HepG2 (cell line): ENCODE measurements around the gene GPC2. TPM values are rescaled to one million over a fixed set of nuclear protein-coding genes. Genes with fewer than 3 reads are reported as not detected.

ENCODE experiments used
- ATAC-seq: fragments of 200-7000 bp; cut with Tn5 transposase; 3 replicates; pipeline ENCODE4 v1.9.1; 2020; ENCODE audit warnings: mild to moderate bottlenecking, moderate library complexity
- BruUV-seq: library from RNA; stranded (reverse); fragments of 400-500 nt; replicated peaks from 2 replicates; lab custom pipeline; 2021; lab: Mats Ljungman, UMichigan
- CTCF ChIA-PET: fragments of 300-600 bp; formaldehyde crosslinking; extraction: SDS; loops from one replicate; lab custom pipeline; 2021; ENCODE audit warnings: low total read pairs, inconsistent platforms, low intra/inter-chr PET ratio; lab: Yijun Ruan, JAX
- POLR2A ChIA-PET: fragments of 350-600 bp; sonication (Branson Sonifier 250); formaldehyde crosslinking; loops from one replicate; lab custom pipeline; 2020; ENCODE audit warnings: antibody characterized with exemption, inconsistent platforms; lab: Yijun Ruan, JAX
- DNase-seq: peaks from one replicate; pipeline ENCODE4 v3.0.0-alpha.2; 2015; ENCODE audit warnings: low spot score
- FAIRE-seq: peaks from 3 replicates; lab custom pipeline; 2011; peaks lifted over from hg19 to GRCh38; lab: Jason Lieb, UNC
- H2AFZ ChIP-seq: one replicate; pipeline ENCODE4 v1.6.1; 2011; ENCODE audit warnings: low read length, inconsistent platforms
- H3K27ac ChIP-seq: fragments of 300-600 bp; 3 replicates; pipeline ENCODE4 v1.8.0; 2011; ENCODE audit warnings: mixed run types, mild to moderate bottlenecking, mixed read lengths, low read length, inconsistent platforms; ENCODE audit not compliant: insufficient read depth; ENCODE audit errors: extremely low read length
- H3K27me3 ChIP-seq, 2 experiments: fragments of 200-600 bp in 1 of 2; 2 replicates in 1 of 2; 3 replicates in 1 of 2; pipeline versions ENCODE4 v1.6.0 to v1.8.0; 2011; ENCODE audit warnings: low read length in 2 of 2, mild to moderate bottlenecking in 2 of 2, moderate library complexity in 2 of 2, inconsistent platforms in 1 of 2; ENCODE audit not compliant: insufficient read depth in 2 of 2, control insufficient read depth in 1 of 2
- H3K36me3 ChIP-seq, 2 experiments: fragments of 200-600 bp in 1 of 2; replicated peaks in 1 of 2; 2 replicates in 1 of 2; 3 replicates in 1 of 2; pipeline versions ENCODE4 v1.5.1 to v1.8.0; 2011; ENCODE audit warnings: low read length in 2 of 2, inconsistent platforms in 1 of 2; ENCODE audit not compliant: insufficient read depth in 2 of 2, control insufficient read depth in 1 of 2
- H3K4me1 ChIP-seq: 2 replicates; pipeline ENCODE4 v1.5.1; 2012; ENCODE audit warnings: low read length, inconsistent platforms; ENCODE audit not compliant: insufficient read depth
- H3K4me2 ChIP-seq: 2 replicates; pipeline ENCODE4 v1.6.0; 2011; ENCODE audit warnings: low read depth, low read length, inconsistent platforms
- H3K4me3 ChIP-seq, 3 experiments: fragments of 200-600 bp in 1 of 3; sonication (generic), shearing (Covaris generic) in 1 of 3; replicated peaks in 1 of 3; 2 replicates each; pipeline ENCODE4 v1.5.1; 2011 to 2016; ENCODE audit warnings: low read length in 3 of 3, inconsistent platforms in 2 of 3, low read depth in 2 of 3, mild to moderate bottlenecking in 2 of 3, control low read depth in 1 of 3, mixed read lengths in 1 of 3; ENCODE audit not compliant: insufficient read depth in 1 of 3
- H3K79me2 ChIP-seq: one replicate; pipeline ENCODE4 v1.6.1; 2011; ENCODE audit warnings: low read length, inconsistent platforms; ENCODE audit not compliant: insufficient read depth
- H3K9ac ChIP-seq: 2 replicates; pipeline ENCODE4 v1.6.0; 2011; ENCODE audit warnings: mild to moderate bottlenecking, low read depth, low read length, inconsistent platforms; ENCODE audit not compliant: insufficient read depth
- H3K9me3 ChIP-seq: 2 replicates; pipeline ENCODE4 v1.5.1; 2012; ENCODE audit warnings: mild to moderate bottlenecking, low read length
- H4K20me1 ChIP-seq: 2 replicates; pipeline ENCODE4 v1.6.0; 2011; ENCODE audit warnings: inconsistent platforms, mild to moderate bottlenecking, low read length, moderate library complexity; ENCODE audit not compliant: insufficient read depth
- CREB1 ChIP-seq, 2 experiments: fragments of 450-650 bp in 1 of 2; IDR thresholded peaks; 2 replicates each; pipeline ENCODE4 v1.6.1; 2016 to 2017; ENCODE audit warnings: control low read depth in 1 of 2, mild to moderate bottlenecking in 1 of 2, missing compliant biosample characterization in 1 of 2, missing genetic modification characterization in 1 of 2
- FOXP4 ChIP-seq: sonication (generic); formaldehyde crosslinking; IDR thresholded peaks from 2 replicates; pipeline ENCODE4 v1.4.0; 2020; ENCODE audit warnings: missing genetic modification reagents
- HDAC1 ChIP-seq: sonication (generic); formaldehyde crosslinking; IDR thresholded peaks from 2 replicates; pipeline ENCODE4 v1.5.1; 2020; ENCODE audit warnings: mild to moderate bottlenecking, missing genetic modification reagents
- HNF4A ChIP-seq: sonication (generic); formaldehyde crosslinking; IDR thresholded peaks from 2 replicates; pipeline ENCODE4 v1.4.0; 2020; ENCODE audit warnings: missing genetic modification reagents
- MTERF4 ChIP-seq: sonication (generic); formaldehyde crosslinking; IDR thresholded peaks from 2 replicates; pipeline ENCODE4 v1.8.0; 2023; ENCODE audit warnings: mild to moderate bottlenecking, missing genetic modification reagents
- PAXIP1 ChIP-seq: sonication (generic); formaldehyde crosslinking; conservative IDR thresholded peaks from 2 replicates; pipeline ENCODE4 v1.4.0; 2020; ENCODE audit warnings: mild to moderate bottlenecking, missing genetic modification reagents, moderate library complexity
- SALL1 ChIP-seq: sonication (generic); formaldehyde crosslinking; IDR thresholded peaks from 2 replicates; pipeline ENCODE4 v1.8.0; 2022; ENCODE audit warnings: mild to moderate bottlenecking, missing genetic modification reagents
- ZMYM4 ChIP-seq: sonication (generic); formaldehyde crosslinking; IDR thresholded peaks from 2 replicates; pipeline ENCODE4 v1.8.1; 2023; ENCODE audit warnings: mild to moderate bottlenecking, missing genetic modification reagents
- WGBS: methylation state at CpG from one replicate; pipeline ENCODE4 v1.1.6; 2017; ENCODE audit warnings: low lambda C conversion rate; 5-methylcytosine and 5-hydroxymethylcytosine counted together
- in situ Hi-C: cut with HindIII; loops from 2 replicates; pipeline ENCODE4 v1.10.0; 2017; ENCODE audit warnings: low pct_unique_long_range_greater_than_20kb; ENCODE audit not compliant: extremely low pct_ligation_motif_present
- intact Hi-C: fragments of 100-400 bp; cut with micrococcal nuclease; formaldehyde crosslinking; loops from one replicate; pipeline ENCODE4 v1.10.0; 2022; ENCODE audit not compliant: unreplicated experiment
- polyA plus RNA-seq, 8 experiments: library from polyadenylated mRNA; depleted of rRNA in 3 of 8; stranded (reverse) in 7 of 8; unstranded in 1 of 8; fragments of >200 nt; fragmentation: Illumina TruSeq in 4 of 8; extraction: Trizol in 4 of 8; gene quantifications; 2 replicates each; pipeline versions ENCODE4 v1.2.1 to v1.2.3, GENCODE V29; 2011 to 2016; ENCODE audit warnings: low read depth in 4 of 8, missing spikeins in 1 of 8, mixed read lengths in 1 of 8; ENCODE audit not compliant: insufficient read depth in 1 of 8
- total RNA-seq, 5 experiments: library from RNA; depleted of rRNA; stranded (reverse); fragments of >200 nt; fragmentation: Illumina TruSeq; extraction: Trizol; gene quantifications; 2 replicates each; pipeline ENCODE4 v1.2.3, GENCODE V29; 2016; ENCODE audit warnings: low read depth in 1 of 5

GPC2 gene
- total and polyA plus RNA-seq, 2 of the 13 experiments (the other 11 are each of a cell fraction or from before 2014, with no cell fraction given): 0.64 to 0.78 TPM

GRCh38 chr7:100212631-100213286, 35.6 kb upstream of the GPC2 start:
- H2AFZ ChIP-seq: no peak overlapping the region
- in situ Hi-C loops (loop anchor here (5.0 kb wide), 1 partner anchor 80 kb away; no protein-coding TSS in a partner anchor), intact Hi-C loops (no loop called here)
- H3K9ac ChIP-seq: no peak overlapping the region
- ATAC-seq (no peak; the same call in 2 of the 3 replicates), DNase-seq (no peak), FAIRE-seq (no peak)
- H3K27ac ChIP-seq: no peak overlapping the region
- H3K4me2 ChIP-seq: no peak overlapping the region
- peaks cover 33% of the 10 kb centered on the region for H3K4me1 ChIP-seq
- H3K27me3 ChIP-seq: no peaks in the 10 kb centered on the region
- no peaks in the 10 kb centered on the region for H3K9me3 ChIP-seq
- no peaks in the 10 kb centered on the region for H3K79me2 ChIP-seq
- no peaks in the 10 kb centered on the region for H3K36me3 ChIP-seq
- WGBS: 15% methylated on average over 5 of the region's 5 CpGs
- H3K4me3 ChIP-seq: no peak overlapping the region
- ChIA-PET POLR2A (no interaction called here), CTCF (no interaction called here)
- BruUV-seq: no TSS peak
- TF ChIP-seq FOXP4 (CRISPR knock-in tag) (no peak), ZMYM4 (CRISPR knock-in tag) (0 out of 2 replicates have a peak, but pooled peaks have one; percentile 19), PAXIP1 (CRISPR knock-in tag) (0 out of 2 replicates have a peak, but pooled peaks have one; percentile 27), SALL1 (0 out of 2 replicates have a peak, but pooled peaks have one; percentile 12), MTERF4 (CRISPR knock-in tag) (no peak), CREB1 (IDR thresholded peaks at IDR 0.05) (no peak), CREB1 (CRISPR knock-in tag; IDR thresholded peaks at IDR 0.05) (peak; percentile 15; the same call in 1 of the 2 replicates), HDAC1 (CRISPR knock-in tag) (peak; percentile 21; the same call in 1 of the 2 replicates), HNF4A (CRISPR knock-in tag) (peak; percentile 26; the same call in 1 of the 2 replicates)
- no peaks in the 10 kb centered on the region for H4K20me1 ChIP-seq
